Renal pelvis (tissue), 12 donors: ENCODE results near the gene ZNF513. TPM values are rescaled to one million over a fixed set of nuclear protein-coding genes. Genes with fewer than 3 reads are reported as not detected.
"Not testable (repeated sequence)": the region's sequence is repeated elsewhere in the genome, so short reads cannot be mapped to it uniquely, and the experiment has no call there.

Source experiments
- DNase-seq: peaks from one replicate; pipeline ENCODE4 v3.0.0-alpha.2; 2013
- long read RNA-seq, 16 experiments: transcript quantifications; one replicate each; lab custom pipeline, GENCODE V29; 2026
- polyA plus RNA-seq, 3 donors: library from polyadenylated mRNA; unstranded; fragments of 120-200 nt; gene quantifications; one replicate each; pipeline ENCODE4 v1.2.1, GENCODE V29; 2013; ENCODE audit not compliant: insufficient read length in 3 of 3

The ZNF513 gene
- polyA plus RNA-seq: 10 to 100 TPM; 23.7 to 27.3 (median 24.6) TPM
- long read RNA-seq, donor 1, partial matches to known transcripts: 0 of 4 reads
- long read RNA-seq, donor 1, other reads (novel, unspliced or antisense): 0 of 4 reads
- long read RNA-seq, donor 2, partial matches to known transcripts: 0 of 4 reads
- long read RNA-seq, donor 2, other reads (novel, unspliced or antisense): 0 of 4 reads
- long read RNA-seq, donor 3, partial matches to known transcripts: 0 of 2 reads
- long read RNA-seq, donor 3, other reads (novel, unspliced or antisense): 0 of 2 reads
- long read RNA-seq, donor 4, partial matches to known transcripts: 0 of 4 reads
- long read RNA-seq, donor 4, other reads (novel, unspliced or antisense): 0 of 4 reads
- long read RNA-seq, donor 5, partial matches to known transcripts: 0 of 2 reads
- long read RNA-seq, donor 5, other reads (novel, unspliced or antisense): 0 of 2 reads
- long read RNA-seq, donor 6, partial matches to known transcripts: 0 of 2 reads
- long read RNA-seq, donor 6, other reads (novel, unspliced or antisense): 0 of 2 reads
- long read RNA-seq, donor 7, transcript ZNF513-201 (4 exons, 2,139 nt): major isoform, 5 of 8 reads
- long read RNA-seq, donor 7, partial matches to known transcripts: 0 of 8 reads
- long read RNA-seq, donor 7, other reads (novel, unspliced or antisense): 0 of 8 reads
- long read RNA-seq, donor 8, partial matches to known transcripts: 0 of 1 reads
- long read RNA-seq, donor 8, other reads (novel, unspliced or antisense): 0 of 1 reads
- long read RNA-seq, donor 9, transcript ZNF513-201 (4 exons, 2,139 nt): major isoform, 10 of 10 reads
- long read RNA-seq, donor 9, partial matches to known transcripts: 0 of 10 reads
- long read RNA-seq, donor 9, other reads (novel, unspliced or antisense): 0 of 10 reads
- long read RNA-seq, donor 10, transcript ZNF513-201 (4 exons, 2,139 nt): major isoform, 5 of 6 reads
- long read RNA-seq, donor 10, partial matches to known transcripts: 0 of 6 reads
- long read RNA-seq, donor 10, other reads (novel, unspliced or antisense): 0 of 6 reads
- long read RNA-seq, donor 11, partial matches to known transcripts: 0 of 1 reads
- long read RNA-seq, donor 11, other reads (novel, unspliced or antisense): 0 of 1 reads
- long read RNA-seq, donor 12, transcript ZNF513-201 (4 exons, 2,139 nt): major isoform, 7 of 13 reads
- long read RNA-seq, donor 12, partial matches to known transcripts: 5 of 13 reads
- long read RNA-seq, donor 12, other reads (novel, unspliced or antisense): 0 of 13 reads
- long read RNA-seq, donor 13, partial matches to known transcripts: 0 of 3 reads
- long read RNA-seq, donor 13, other reads (novel, unspliced or antisense): 0 of 3 reads
- long read RNA-seq, donor 14: 0 reads
- long read RNA-seq, donor 15, transcript ZNF513-201 (4 exons, 2,139 nt): major isoform, 19 of 19 reads
- long read RNA-seq, donor 15, partial matches to known transcripts: 0 of 19 reads
- long read RNA-seq, donor 15, other reads (novel, unspliced or antisense): 0 of 19 reads
- long read RNA-seq, donor 16, transcript ZNF513-201 (4 exons, 2,139 nt): major isoform, 5 of 5 reads
- long read RNA-seq, donor 16, partial matches to known transcripts: 0 of 5 reads
- long read RNA-seq, donor 16, other reads (novel, unspliced or antisense): 0 of 5 reads

GRCh38 chr2:27380626-27381545 is at the start of gene ZNF513:
TSS of gene ZNF513 (minus strand) at chr2:27380734. CDS start at chr2:27380526, 208 bp downstream.
- DNase-seq: peak; percentile 95

GRCh38 chr2:27428978-27429541 is 48.5 kb upstream of the ZNF513 start:
- peak; percentile 79 for DNase-seq

GRCh38 chr2:27428213-27428977 is 47.9 kb upstream of the ZNF513 start, which contains the start of gene NRBP1:
TSS of gene NRBP1 (plus strand) at chr2:27428631. CDS start at chr2:27433274, 4,643 bp downstream.
- DNase-seq: peak; percentile 95

GRCh38 chr2:27427863-27428212 is 47.3 kb upstream of the ZNF513 start:
- no peak for DNase-seq

GRCh38 chr2:27425039-27425438 is 44.5 kb upstream of the ZNF513 start:
- not testable (repeated sequence) for DNase-seq

- DNase-seq: no peak
Measured at GRCh38 chr2:27422958-27423357, 42.4 kb upstream of the ZNF513 start.

- no peak for DNase-seq
Measured at GRCh38 chr2:27421660-27422250, 41.2 kb upstream of the ZNF513 start.

GRCh38 chr2:27420996-27421395 is 40.5 kb upstream of the ZNF513 start:
- DNase-seq: no peak

- DNase-seq: no peak
Measured at GRCh38 chr2:27416151-27416550, 35.6 kb upstream of the ZNF513 start.

- DNase-seq: no peak
Measured at GRCh38 chr2:27412419-27413152, 32.1 kb upstream of the ZNF513 start.

- peak; percentile 94 for DNase-seq
Measured at GRCh38 chr2:27409321-27410073, 29.0 kb upstream of the ZNF513 start, which contains the start of gene PPM1G. TSS of gene PPM1G (minus strand) at chr2:27409591. CDS start at chr2:27409422, 169 bp downstream.

GRCh38 chr2:27408601-27409320 is 28.2 kb upstream of the ZNF513 start:
- no peak for DNase-seq

GRCh38 chr2:27407798-27408491 is 27.4 kb upstream of the ZNF513 start:
- DNase-seq: peak; percentile 65

GRCh38 chr2:27400348-27401135 is 20.0 kb upstream of the ZNF513 start:
- no peak for DNase-seq
